Stimulated activated CD8-positive, alpha-beta memory T cell treated with anti-CD3 and anti-CD28 coated beads, Interleukin-7, amount 100 ng/mL, for 24 hours (primary cell): ENCODE measurements around the gene DENND2D.

Experiments
- DNase-seq: peaks from one replicate; pipeline ENCODE4 v3.0.0-alpha.2; 2020; ENCODE audit warnings: low read depth

The DENND2D gene

DNA sequence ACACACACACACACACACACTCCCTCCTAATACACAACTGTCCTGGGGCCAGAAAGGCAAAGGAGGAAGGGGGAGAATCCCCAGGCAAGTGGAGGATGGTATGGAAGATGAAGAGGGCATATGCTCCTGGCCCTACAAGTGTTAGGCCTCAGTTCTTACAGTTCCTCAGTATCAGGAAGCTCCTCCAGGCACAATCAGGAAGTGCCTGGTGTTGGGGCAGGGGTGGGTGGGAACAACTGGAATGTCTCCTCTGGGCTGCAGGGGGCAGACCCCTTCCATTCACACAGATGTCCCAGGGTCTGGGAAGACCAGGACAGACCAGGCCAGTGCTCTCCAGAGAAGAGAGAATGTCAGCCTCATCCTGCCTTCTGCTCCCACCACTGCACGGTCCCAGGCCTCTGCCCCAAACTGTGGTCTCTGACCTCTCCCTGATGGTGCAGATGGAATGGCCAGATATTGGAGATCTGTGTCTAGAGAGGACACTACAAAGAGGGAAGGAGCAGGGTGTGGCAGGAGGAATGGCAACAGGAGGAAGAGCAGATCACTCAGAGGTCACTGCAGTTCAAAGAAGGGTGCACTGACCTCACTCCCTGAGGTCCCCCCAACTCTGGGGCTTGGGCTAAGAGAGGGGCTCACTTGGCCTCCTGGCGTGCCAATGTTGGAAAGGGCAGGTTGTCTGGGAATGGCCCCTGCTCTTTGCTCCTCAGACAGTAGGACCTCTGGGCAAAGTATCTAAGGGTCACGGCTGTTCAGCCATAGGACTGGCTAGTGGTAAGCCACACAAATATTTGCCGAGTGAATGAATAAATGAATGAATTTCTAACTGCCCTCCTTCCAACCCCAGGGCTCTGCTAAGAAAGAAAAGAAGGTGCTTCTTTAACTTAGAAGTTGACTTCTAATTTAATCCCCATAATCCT lies 2.5 kb upstream of the DENND2D start:
- no peak for DNase-seq

DNA sequence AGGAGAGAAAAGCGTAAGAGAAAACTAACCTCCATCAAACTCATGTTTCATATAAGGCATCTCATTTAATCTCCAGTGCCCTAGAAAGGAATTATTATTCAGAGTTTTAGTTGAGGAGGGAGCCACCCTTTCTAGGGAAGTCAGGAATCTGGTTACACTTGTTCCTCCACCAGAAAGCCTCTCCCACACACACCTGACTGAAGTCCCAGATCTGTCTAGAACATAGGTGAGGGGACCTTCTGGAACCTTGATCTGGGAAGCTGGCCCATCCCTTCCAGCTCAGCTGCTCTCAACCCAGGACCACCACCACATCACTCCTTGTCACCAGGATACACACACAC lies 1.9 kb upstream of the DENND2D start:
- DNase-seq: no peak

DNA sequence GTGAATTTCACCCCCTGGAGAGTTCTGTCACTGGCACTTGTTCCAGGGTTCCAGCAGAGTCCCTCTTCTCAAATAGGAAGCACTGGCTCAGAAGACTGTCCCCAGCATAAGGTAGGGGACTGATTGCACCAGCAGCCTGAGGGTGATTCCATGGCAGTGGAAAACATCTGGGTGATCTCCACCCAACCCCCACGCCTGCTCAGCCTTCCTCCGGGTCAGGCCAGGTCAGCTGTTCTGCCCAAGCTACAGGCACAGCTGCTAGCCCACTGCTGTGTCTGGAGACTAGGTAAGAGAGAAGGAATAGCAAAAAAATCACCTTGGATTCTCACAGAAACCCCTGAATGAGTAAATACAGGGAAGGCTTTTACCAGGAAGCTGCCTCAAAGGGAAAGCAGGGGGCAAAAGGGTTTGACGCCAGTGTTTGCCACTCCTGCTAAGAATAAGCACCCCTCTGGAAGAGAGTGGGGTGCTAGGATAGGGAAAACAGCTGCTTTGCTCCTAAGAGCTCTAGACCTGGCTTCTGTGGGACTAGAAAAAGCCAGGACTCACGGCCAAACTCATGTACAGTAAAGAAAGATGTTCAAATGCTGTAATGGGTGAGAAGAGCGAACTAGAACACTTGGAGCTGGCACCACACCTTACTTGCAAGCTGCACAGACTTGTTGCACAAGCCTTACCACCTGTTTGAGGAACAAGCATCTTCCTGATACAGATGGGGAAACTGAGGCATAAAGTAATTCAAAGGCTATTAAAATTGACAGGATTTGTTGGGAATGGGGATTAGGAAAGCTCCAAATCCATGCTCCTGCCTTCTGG lies 1.0 kb upstream of the DENND2D start:
- no peak for DNase-seq

DNA sequence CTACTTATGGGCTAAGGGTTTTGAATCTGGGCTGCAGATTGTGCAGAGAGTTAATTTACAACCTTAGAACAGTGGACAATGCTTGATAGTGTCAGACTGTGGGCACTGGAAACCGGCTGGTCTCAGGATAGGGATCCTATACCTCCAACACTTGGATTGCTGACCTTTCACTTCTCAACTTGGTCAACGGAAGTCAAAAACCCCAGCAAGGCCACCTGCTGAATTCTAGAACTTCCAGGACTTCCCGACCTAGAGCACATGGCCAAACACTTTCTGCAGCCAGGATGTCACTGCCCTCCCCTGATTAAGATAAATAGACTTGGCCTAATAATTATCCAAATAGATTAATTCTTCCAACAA lies 336 bp upstream of the DENND2D start:
- no peak for DNase-seq

DNA sequence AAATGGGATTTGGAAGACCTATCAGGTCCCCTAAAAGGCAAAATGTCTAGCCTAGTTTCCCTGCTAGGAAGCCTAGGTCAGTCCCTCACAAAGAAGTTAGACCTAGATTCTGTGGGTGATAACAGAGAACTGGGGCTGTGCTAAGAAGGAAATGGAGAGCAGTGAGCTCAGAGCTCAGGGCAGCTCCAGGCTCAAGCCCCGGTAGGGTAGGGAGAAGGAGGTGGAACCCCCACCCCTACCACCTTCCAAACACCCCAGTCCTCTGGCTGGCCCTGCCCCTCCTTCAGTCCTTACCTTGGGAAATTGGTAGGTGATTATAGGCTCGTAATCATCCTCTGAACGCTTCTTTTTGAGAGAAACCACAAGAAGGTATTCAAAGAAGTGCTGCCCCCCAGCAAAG lies 1.1 kb downstream of the DENND2D start:
- DNase-seq: no peak

DNA sequence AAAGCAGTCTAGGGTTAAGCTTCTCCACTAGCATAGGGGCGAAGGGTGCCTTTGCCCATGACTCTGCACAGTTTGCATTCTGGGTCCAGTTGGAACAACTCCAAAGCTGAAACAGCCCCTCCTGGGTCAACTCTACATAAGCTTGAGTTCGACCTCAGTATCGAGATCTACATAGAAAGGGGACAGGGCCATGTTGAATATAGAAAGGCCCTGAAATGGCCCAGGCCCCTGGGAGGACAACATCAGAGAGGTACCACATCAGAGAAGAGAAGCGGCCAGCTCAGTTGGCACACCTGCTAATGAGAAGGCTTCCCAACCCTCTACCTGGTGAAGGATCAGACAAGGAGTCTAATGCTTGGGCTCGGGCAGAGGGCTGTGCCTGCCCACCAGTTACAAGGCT lies 1.6 kb downstream of the DENND2D start:
- DNase-seq: no peak

DNA sequence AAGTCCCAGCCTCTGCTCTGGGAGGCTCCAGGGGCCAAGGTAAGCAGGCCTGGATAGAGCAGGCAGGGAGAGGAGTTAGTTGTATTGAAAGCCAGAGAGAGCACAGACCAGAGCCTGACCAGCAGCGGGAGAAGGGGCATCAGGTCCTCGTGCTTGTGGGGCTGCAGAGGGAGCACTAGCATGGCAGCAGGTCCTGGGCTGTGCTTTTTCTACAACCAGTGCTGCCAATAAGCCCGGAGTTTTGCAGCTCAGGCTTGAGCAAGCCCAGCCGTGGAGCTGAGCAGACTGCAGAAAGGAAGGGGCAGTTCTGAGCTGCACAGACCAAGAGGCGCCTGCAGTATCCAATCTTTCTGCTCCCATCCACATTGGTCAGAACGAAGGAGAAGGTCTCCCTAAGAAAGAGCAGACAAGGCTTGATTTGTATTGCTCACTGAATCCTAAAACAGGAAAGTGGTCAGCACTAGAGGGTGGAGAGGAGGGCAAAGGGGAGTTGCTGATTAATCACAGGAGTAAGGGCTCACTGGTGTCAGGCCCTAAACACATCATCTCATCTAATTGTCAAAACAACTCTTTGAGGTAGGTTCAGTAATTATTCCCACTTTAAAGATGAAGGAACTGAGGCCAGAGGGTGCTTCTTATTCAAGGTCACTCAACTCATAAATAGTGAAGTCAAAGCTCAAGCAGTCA lies 2.7 kb downstream of the DENND2D start:
- peak; percentile 43 for DNase-seq

DNA sequence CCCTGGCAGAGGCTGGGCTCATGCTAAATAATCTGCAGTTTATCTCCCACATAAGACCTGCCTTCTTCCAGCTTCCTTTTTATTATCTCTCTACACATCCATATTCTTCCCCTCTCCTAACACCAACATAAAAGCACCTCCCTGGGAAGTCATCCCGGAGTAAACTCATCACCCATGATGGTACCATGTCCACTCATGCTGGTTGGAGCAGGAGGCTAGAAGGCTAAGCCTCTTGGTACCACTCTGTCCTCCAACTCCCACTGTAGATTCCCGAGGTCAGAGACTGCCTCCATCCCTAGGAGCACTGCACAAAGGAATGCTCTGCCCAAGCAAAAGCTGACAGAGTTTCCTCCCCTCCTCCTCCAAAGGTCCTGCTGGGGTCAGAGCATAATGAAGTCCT lies 4.2 kb downstream of the DENND2D start:
- DNase-seq: no peak

DNA sequence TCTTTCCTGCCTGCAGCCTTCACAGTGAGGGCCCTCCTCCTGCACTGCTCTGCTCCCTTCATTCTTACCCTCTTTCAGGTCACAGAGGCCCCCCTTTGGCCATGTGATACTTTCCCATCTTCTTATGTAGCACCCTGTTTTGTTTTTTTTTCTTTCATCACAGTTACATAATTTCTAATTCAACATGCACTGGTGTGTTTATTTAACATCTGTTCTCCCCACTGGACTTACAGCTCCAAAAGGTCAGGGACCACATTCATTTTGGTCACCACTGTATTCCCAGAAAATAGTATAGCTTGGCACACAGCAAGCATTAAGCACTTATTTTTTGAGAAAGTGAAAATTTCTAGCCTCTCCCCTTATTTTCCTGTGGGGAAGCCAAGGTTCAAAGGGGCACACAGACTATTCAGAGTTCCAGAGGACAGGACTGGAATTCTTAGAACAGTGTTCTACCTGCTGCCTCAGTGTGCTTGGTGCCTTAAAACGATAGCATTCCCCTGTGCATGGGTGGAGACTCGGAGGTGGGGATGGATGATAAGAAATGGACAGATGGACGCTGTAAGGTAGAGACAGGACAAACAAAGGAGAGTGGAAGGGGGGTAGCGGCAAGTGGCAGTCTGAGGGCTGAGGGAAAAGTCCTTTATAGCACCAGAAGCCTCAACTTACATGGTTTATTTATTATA lies 5.3 kb downstream of the DENND2D start:
- DNase-seq: no peak

DNA sequence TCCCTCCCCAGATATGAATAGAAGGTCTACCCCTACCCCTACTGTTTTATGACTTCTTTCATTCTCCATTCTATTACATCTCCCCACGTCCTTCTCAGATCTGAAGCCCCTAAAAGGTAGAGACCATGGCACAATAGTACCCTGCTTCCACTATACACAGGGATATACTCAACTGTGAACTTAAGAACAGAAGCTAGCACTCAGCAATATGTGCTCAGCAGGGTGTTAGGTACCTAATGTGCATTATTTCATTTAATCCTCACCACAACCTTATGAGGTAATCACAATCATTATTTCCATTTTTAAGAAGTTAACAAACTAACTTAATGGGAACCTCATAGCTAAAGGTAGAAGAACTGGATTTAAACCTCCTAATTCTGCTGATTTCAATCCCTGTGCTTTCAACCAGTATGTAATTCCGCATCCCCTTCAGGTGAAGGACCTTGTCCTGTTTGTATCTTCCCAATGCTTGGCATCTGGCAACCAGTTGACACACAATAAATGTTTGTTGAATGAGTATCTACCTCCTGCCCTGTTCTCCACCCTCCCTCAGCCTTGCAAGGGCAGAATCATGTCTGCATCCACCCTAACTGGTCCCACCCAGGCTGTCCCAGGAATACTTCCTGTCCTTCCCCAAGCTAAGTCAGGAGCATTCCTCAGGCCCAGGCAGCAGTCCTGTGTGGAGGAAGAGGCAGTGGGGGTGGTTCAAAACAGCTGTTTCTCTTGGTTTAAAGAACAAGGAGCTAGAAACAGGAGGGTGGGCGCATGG lies 6.5 kb downstream of the DENND2D start:
- DNase-seq: no peak

DNA sequence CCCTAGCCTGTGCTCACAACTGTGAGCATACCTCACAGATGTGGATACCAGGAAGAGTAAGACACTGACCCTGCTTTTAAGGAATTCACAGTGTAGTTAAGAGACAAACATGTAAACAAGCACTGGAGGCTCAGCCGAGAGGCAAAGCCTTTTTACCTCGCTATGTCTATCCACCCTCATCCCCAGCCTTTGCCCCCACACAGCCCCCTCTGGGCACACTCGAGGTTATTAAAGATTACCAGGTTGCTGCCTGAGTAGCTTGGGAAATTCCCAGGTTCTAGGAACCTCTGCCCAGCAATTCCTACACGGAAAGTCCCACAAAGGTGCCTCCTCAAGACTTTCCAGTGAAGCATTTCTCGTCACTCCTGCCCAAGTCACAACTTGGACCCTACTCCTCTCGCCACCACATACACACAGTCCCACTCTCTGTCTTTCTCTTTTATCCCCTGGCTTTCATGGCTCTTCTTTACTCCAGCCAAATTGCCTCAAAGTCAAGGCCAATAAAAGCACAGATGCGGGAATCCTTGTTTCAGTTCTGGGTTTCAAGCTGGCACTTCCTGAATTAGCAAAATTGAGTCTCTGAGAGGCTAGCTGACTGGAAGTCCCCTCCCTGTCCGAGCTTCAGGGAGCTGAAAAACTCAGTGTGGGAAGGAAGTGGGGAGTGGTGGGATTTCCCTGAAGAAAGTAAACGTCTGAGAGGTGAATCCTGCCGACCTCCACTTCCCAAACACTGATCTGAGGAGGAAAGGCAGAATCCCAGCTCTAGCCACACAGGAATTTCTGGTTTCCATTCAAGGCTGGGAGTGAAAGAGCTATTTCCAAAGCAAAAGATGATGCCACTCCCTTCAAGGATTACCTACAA lies 7.6 kb downstream of the DENND2D start:
- DNase-seq: no peak

DNA sequence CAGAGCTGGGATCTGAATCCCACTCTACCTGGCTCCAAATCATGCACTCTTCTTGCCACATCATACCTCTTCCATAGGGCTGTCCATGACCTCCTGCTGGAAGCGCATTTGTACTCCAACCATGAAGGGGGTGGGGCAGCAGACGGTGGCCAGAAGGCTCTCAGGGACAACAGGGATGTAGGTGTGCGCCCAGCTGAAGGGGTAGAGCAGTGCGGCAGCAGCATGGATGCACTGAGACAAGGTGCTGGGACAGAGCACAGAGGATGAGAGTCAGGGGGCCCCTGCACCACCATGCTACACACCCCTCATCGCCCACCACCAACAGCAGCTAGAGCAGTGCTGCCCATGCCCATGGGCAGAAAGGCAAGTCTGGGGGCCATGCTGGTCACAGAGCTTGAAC lies 8.4 kb downstream of the DENND2D start:
- DNase-seq: no peak

DNA sequence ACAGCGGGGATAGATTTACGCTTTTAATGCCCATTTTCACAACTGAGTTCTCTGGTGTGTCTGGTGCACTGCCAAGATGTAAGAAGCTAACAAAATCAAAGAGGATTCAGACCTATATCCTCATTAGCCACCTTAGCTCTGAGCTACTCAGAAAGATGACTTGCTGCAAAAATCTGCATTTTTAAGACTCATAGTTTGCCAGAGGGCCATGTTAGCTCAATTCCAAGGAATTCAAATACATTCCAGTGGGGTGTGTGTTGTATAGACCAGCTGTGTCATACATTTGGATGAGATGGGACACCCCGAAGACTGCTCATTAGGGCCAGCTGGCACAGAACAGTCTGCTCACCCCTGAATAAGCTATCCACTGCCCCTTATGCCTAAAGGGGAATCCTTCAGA lies 8.9 kb downstream of the DENND2D start:
- no peak for DNase-seq

DNA sequence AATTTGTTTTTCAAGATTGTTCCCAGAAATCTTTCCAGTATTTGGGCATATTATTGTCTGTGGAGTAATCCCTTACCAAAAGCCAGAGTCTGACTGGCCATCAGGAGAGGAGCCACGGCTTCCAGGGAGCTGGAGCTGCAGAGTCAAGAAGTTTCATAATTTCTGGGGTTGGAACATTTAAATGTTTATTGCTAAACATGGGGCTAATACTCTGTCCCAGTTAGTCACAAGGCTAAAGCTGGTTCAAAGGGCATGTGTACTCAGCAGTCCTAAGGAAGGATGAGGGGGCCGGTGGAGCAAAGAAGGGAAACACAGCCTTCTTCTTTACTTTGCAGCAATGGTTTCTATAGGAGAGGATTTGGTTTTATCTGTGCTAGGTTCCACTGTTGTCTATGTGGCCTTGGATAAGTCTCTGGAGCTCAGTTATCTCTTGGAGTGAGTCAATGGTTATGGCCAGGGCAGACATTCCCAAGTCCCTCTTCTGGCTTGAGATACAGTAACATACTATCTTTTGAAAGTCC lies 9.5 kb downstream of the DENND2D start:
- no peak for DNase-seq

DNA sequence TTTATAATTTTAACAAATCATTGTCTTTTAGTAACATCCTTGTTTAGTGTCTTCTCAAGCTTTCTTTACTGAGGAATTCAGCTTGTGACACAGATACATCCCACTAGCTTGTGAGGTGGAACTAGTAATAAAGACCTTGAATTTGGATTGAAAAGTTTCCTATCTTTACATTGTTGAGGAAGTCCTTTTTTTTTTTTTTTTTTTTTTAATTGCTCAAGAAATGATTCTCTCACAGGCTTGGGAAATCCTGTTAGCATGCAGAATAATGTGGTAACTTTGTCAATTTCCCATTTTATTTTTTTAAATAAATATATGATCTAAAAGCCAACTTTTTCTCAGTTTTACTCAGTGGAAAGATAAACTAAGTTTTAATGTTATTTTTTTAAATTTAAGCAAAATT lies 15.8 kb downstream of the DENND2D start:
- no peak for DNase-seq

DNA sequence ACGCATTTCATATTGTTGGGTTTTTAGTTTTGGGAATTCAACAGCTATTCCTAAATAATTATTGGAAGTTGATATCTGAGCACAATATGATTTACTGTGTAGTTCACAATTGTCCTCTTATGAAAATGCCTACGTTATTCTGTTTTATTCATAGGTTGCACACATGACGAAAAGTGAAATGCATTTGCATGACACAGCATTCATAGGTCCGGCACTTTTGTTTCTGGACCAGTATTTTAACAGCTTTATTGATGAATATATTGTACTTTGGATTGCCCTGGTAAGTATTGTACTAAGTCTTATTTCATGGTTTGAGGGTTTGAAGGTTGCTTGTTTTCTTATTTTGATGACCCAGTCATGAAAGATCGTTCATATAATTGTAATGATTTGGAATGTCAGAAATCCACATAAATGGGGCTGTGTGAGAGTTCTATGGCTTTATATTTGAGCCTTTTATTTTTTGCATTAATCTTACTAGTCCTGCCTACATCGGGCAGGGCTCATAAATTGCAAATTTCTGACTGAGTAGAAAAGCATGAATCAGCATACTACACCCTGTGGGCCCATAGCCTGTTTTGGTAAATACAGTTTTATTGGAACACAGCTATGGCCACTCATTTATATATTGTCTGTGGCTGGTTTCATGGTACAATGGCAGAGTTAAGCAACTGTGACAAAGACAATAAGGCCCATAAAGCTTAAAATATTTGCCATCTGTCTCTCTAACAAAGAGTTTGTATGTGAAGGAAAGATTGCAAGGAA lies 17.0 kb downstream of the DENND2D start:
- DNase-seq: no peak

DNA sequence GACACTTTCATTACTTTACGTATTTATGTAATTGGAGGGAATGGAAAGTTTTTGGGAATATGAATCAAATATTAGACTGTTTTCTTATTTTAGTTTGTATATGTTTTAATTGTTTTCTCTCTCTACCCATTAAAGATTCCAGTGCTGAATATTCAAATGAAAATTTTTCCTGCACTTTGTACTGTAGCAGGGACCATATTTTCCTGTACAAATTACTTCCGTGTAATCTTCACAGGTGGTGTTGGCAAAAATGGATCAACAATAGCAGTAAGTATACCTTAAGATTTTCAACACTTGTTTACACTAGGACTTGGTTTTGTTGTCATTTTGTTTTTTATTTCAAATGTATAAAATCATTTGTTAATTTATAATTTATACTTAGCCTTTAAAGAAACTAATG lies 18.4 kb downstream of the DENND2D start:
- no peak for DNase-seq

DNA sequence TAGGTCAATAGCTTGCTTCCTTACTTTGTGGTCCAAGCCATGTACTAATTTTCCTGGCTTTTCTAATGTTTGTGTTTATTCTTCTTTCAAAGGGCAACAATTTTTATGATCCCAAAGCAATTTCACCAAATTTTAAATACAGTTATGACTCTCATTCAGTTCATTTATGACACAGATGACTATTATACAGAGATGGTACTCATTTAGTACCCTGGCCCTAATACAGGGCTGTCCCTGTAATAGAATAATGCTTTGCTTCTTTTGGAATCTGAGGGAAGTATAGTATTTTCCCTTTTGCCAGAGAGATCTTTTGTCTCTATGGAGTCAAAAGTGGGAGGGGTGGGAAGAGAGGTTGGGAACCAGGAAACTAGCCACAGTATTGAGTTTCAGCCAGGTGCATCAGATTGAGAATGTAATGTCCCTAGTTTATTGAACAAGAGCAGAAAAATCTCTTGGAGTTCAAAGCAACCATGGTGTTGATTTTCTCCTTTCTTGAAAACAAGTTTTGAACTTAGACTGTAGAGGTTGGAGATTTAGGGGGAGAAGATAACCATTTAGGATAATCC lies 20.4 kb downstream of the DENND2D start:
- no peak for DNase-seq

DNA sequence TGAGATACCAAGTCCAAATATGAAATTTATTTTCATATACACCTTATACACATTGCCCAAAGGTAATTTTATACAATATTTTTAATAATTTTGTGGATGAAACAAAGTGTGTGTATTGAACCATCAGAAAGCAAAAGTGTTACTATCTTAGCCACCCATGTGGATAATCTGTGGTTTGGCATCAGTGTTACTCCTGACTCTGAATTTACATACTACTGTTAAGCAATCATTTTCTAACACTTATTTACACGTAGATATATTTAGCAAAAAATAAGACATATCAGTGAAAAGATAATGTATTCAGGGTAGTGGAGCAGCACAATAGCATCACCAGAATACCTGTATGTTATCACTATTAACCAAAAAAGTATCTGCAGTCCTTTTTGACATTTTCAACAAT lies 23.8 kb downstream of the DENND2D start:
- DNase-seq: no peak
